PFSK-1 (cell line): ENCODE data around the gene SYVN1.

Source experiments
- POLR2AphosphoS5 ChIP-seq: IDR thresholded peaks from 2 replicates; pipeline ENCODE4 v1.6.1; 2012; ENCODE audit warnings: low read depth, mild to moderate bottlenecking, control low read depth, low read length, moderate library complexity
- REST ChIP-seq, 2 experiments: IDR thresholded peaks; 2 replicates each; pipeline versions ENCODE4 v1.6.1 to v1.8.0; 2011 to 2012; ENCODE audit warnings: low read depth in 2 of 2, low read length in 2 of 2, control low read depth in 1 of 2, inconsistent platforms in 1 of 2, mild to moderate bottlenecking in 1 of 2, moderate library complexity in 1 of 2; ENCODE audit not compliant: insufficient read depth in 1 of 2
- TAF1 ChIP-seq: IDR thresholded peaks from 2 replicates; pipeline ENCODE4 v1.6.1; 2012; ENCODE audit warnings: low read length, control low read depth, borderline replicate concordance; ENCODE audit not compliant: insufficient read depth

GRCh38 chr11:65121447-65121864 is 12.9 kb downstream of the SYVN1 start:
- TF ChIP-seq TAF1 (no peak), REST (IDR thresholded peaks at IDR 0.05; ENCODE audit: insufficient read depth in 1 of 2, low read depth in 2 of 2, low read length in 2 of 2) (no peak), POLR2AphosphoS5 (no peak)
